H1 (cell line): ENCODE results near the gene FOXB1. TPM values are rescaled to one million over a fixed set of nuclear protein-coding genes. Genes with fewer than 3 reads are reported as not detected.

Experiments
- CEBPB ChIP-seq: IDR thresholded peaks from 2 replicates; pipeline ENCODE4 v1.6.1; 2012; ENCODE audit warnings: low read depth, low read length
- E2F6 ChIP-seq: IDR thresholded peaks from 2 replicates; pipeline ENCODE4 v1.6.1; 2012; ENCODE audit warnings: inconsistent platforms
- GABPA ChIP-seq: IDR thresholded peaks from 2 replicates; pipeline ENCODE4 v1.6.1; 2011; ENCODE audit warnings: mild to moderate bottlenecking, low read length, moderate library complexity, borderline replicate concordance; ENCODE audit not compliant: insufficient read depth
- KDM4A ChIP-seq: IDR thresholded peaks from one replicate; pipeline ENCODE4 v1.7.1; 2012; ENCODE audit warnings: low read depth, mild to moderate bottlenecking, moderate library complexity, low read length, inconsistent platforms; ENCODE audit not compliant: severe bottlenecking
- MAFK ChIP-seq: IDR thresholded peaks from 2 replicates; pipeline ENCODE4 v1.6.1; 2012; ENCODE audit warnings: low read depth, mild to moderate bottlenecking, improper control_type of control experiment, low read length
- POU5F1 ChIP-seq: IDR thresholded peaks from 2 replicates; pipeline ENCODE4 v1.6.1; 2011; ENCODE audit warnings: low read depth, mild to moderate bottlenecking, low read length, moderate library complexity
- TAF1 ChIP-seq: IDR thresholded peaks from 2 replicates; pipeline ENCODE4 v1.6.1; 2011; ENCODE audit warnings: mild to moderate bottlenecking, low read depth, low read length
- TCF12 ChIP-seq: IDR thresholded peaks from 2 replicates; pipeline ENCODE4 v1.6.1; 2011; ENCODE audit warnings: low read depth, mild to moderate bottlenecking, low read length
- ZNF274 ChIP-seq: IDR thresholded peaks from 2 replicates; pipeline ENCODE4 v1.7.0; 2012; ENCODE audit warnings: low read length, borderline replicate concordance; ENCODE audit errors: extremely low read depth
- polyA plus RNA-seq, 7 experiments: library from polyadenylated mRNA; depleted of rRNA in 3 of 7; stranded (reverse) in 5 of 7; unstranded in 2 of 7; fragments of >200 nt in 5 of 7; fragments of 200-250 nt in 2 of 7; gene quantifications; 1 replicate in 5 of 7; 2 replicates in 1 of 7; 4 replicates in 1 of 7; pipeline versions ENCODE4 v1.2.1 to v1.2.3, GENCODE V29; 2011 to 2013; ENCODE audit warnings: missing spikeins in 2 of 7, mixed read lengths in 2 of 7
- total RNA-seq: library from RNA; stranded (reverse); fragmentation: NEBNext Ultra II Directional; extraction: Animal tissue kit (Norgen Biotek cat#: 25700); gene quantifications from 2 replicates; pipeline ENCODE4 v1.2.1, GENCODE V29; 2021
- TF ChIP-seq, protein P1 (sequence below): fragments of 300-600 bp; sonication (generic); IDR thresholded peaks from 2 replicates; pipeline ENCODE4 v1.7.1; 2012; ENCODE audit warnings: low read length, moderate library complexity, mild to moderate bottlenecking, inconsistent platforms; ENCODE audit not compliant: insufficient replicate concordance

Gene FOXB1
- total and polyA plus RNA-seq, 2 of the 8 experiments (the other 6 are each of a cell fraction or from before 2014, with no cell fraction given): 0.92 to 1.5 TPM

GRCh38 chr15:60005352-60006202 lies 1.5 kb downstream of the FOXB1 start (continued):
- TF ChIP-seq ZNF274: no peak
- TF ChIP-seq GABPA: no peak
- TF ChIP-seq MAFK: no peak
- no peak for TF ChIP-seq POU5F1
- TF ChIP-seq TAF1: no peak
- TF ChIP-seq TCF12: no peak
- TF ChIP-seq, protein P1, sequence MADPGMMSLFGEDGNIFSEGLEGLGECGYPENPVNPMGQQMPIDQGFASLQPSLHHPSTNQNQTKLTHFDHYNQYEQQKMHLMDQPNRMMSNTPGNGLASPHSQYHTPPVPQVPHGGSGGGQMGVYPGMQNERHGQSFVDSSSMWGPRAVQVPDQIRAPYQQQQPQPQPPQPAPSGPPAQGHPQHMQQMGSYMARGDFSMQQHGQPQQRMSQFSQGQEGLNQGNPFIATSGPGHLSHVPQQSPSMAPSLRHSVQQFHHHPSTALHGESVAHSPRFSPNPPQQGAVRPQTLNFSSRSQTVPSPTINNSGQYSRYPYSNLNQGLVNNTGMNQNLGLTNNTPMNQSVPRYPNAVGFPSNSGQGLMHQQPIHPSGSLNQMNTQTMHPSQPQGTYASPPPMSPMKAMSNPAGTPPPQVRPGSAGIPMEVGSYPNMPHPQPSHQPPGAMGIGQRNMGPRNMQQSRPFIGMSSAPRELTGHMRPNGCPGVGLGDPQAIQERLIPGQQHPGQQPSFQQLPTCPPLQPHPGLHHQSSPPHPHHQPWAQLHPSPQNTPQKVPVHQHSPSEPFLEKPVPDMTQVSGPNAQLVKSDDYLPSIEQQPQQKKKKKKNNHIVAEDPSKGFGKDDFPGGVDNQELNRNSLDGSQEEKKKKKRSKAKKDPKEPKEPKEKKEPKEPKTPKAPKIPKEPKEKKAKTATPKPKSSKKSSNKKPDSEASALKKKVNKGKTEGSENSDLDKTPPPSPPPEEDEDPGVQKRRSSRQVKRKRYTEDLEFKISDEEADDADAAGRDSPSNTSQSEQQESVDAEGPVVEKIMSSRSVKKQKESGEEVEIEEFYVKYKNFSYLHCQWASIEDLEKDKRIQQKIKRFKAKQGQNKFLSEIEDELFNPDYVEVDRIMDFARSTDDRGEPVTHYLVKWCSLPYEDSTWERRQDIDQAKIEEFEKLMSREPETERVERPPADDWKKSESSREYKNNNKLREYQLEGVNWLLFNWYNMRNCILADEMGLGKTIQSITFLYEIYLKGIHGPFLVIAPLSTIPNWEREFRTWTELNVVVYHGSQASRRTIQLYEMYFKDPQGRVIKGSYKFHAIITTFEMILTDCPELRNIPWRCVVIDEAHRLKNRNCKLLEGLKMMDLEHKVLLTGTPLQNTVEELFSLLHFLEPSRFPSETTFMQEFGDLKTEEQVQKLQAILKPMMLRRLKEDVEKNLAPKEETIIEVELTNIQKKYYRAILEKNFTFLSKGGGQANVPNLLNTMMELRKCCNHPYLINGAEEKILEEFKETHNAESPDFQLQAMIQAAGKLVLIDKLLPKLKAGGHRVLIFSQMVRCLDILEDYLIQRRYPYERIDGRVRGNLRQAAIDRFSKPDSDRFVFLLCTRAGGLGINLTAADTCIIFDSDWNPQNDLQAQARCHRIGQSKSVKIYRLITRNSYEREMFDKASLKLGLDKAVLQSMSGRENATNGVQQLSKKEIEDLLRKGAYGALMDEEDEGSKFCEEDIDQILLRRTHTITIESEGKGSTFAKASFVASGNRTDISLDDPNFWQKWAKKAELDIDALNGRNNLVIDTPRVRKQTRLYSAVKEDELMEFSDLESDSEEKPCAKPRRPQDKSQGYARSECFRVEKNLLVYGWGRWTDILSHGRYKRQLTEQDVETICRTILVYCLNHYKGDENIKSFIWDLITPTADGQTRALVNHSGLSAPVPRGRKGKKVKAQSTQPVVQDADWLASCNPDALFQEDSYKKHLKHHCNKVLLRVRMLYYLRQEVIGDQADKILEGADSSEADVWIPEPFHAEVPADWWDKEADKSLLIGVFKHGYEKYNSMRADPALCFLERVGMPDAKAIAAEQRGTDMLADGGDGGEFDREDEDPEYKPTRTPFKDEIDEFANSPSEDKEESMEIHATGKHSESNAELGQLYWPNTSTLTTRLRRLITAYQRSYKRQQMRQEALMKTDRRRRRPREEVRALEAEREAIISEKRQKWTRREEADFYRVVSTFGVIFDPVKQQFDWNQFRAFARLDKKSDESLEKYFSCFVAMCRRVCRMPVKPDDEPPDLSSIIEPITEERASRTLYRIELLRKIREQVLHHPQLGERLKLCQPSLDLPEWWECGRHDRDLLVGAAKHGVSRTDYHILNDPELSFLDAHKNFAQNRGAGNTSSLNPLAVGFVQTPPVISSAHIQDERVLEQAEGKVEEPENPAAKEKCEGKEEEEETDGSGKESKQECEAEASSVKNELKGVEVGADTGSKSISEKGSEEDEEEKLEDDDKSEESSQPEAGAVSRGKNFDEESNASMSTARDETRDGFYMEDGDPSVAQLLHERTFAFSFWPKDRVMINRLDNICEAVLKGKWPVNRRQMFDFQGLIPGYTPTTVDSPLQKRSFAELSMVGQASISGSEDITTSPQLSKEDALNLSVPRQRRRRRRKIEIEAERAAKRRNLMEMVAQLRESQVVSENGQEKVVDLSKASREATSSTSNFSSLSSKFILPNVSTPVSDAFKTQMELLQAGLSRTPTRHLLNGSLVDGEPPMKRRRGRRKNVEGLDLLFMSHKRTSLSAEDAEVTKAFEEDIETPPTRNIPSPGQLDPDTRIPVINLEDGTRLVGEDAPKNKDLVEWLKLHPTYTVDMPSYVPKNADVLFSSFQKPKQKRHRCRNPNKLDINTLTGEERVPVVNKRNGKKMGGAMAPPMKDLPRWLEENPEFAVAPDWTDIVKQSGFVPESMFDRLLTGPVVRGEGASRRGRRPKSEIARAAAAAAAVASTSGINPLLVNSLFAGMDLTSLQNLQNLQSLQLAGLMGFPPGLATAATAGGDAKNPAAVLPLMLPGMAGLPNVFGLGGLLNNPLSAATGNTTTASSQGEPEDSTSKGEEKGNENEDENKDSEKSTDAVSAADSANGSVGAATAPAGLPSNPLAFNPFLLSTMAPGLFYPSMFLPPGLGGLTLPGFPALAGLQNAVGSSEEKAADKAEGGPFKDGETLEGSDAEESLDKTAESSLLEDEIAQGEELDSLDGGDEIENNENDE: no peak
- TF ChIP-seq E2F6: peak; percentile 87
- TF ChIP-seq CEBPB: no peak
- peak; percentile 45 for TF ChIP-seq KDM4A
